H9 (cell line): ENCODE results near the gene IGSF11. TPM values are rescaled to one million over a fixed set of nuclear protein-coding genes. Genes with fewer than 3 reads are reported as not detected.

Experiments
- DNase-seq: peaks from one replicate; pipeline ENCODE4 v3.0.0-alpha.2; 2017
- H2AFZ ChIP-seq: one replicate; pipeline ENCODE4 v1.6.1; 2013; ENCODE audit warnings: mild to moderate bottlenecking, low read length, control low read depth, moderate library complexity
- H2AK5ac ChIP-seq: 2 replicates; pipeline ENCODE4 v1.6.1; 2013; ENCODE audit warnings: low read length, control low read depth, mixed read lengths; ENCODE audit not compliant: insufficient read length
- H2BK120ac ChIP-seq: one replicate; pipeline ENCODE4 v1.6.1; 2013; ENCODE audit warnings: low read depth, mild to moderate bottlenecking, low read length, control low read depth, inconsistent platforms; ENCODE audit not compliant: poor library complexity, severe bottlenecking
- H2BK12ac ChIP-seq: 2 replicates; pipeline ENCODE4 v1.6.1; 2013; ENCODE audit warnings: low read length, control low read depth, mixed read lengths, low read depth; ENCODE audit not compliant: insufficient read length
- H2BK15ac ChIP-seq: 2 replicates; pipeline ENCODE4 v1.6.1; 2013; ENCODE audit warnings: low read depth, low read length, control low read depth
- H2BK20ac ChIP-seq: one replicate; pipeline ENCODE4 v1.6.1; 2013; ENCODE audit warnings: low read depth, mild to moderate bottlenecking, low read length, control low read depth, inconsistent platforms; ENCODE audit not compliant: poor library complexity, severe bottlenecking
- H2BK5ac ChIP-seq: 2 replicates; pipeline ENCODE4 v1.6.1; 2013; ENCODE audit warnings: low read length, control low read depth, mixed read lengths; ENCODE audit not compliant: insufficient read length
- H3K14ac ChIP-seq: 2 replicates; pipeline ENCODE4 v1.6.1; 2013; ENCODE audit warnings: low read length, control low read depth; ENCODE audit not compliant: insufficient read depth
- H3K18ac ChIP-seq: 2 replicates; pipeline ENCODE4 v1.6.1; 2013; ENCODE audit warnings: low read depth, mild to moderate bottlenecking, mixed read lengths, low read length, control low read depth; ENCODE audit not compliant: insufficient read length
- H3K23ac ChIP-seq: 2 replicates; pipeline ENCODE4 v1.6.1; 2013; ENCODE audit warnings: low read length, control low read depth, mixed read lengths, low read depth; ENCODE audit not compliant: insufficient read length
- H3K23me2 ChIP-seq: 2 replicates; pipeline ENCODE4 v1.6.1; 2013; ENCODE audit warnings: low read depth, mild to moderate bottlenecking, mixed read lengths, low read length, control low read depth; ENCODE audit not compliant: insufficient read length, poor library complexity, severe bottlenecking
- H3K27ac ChIP-seq: 2 replicates; pipeline ENCODE4 v1.5.1; 2013; ENCODE audit warnings: low read length, control low read depth, mixed read lengths, low read depth; ENCODE audit not compliant: insufficient read length
- H3K27me3 ChIP-seq: 2 replicates; pipeline ENCODE4 v1.6.1; 2013; ENCODE audit warnings: low read length, control low read depth, inconsistent platforms; ENCODE audit not compliant: insufficient read depth
- H3K4ac ChIP-seq: 2 replicates; pipeline ENCODE4 v1.6.1; 2013; ENCODE audit warnings: low read depth, mild to moderate bottlenecking, control low read depth, inconsistent platforms, low read length, moderate library complexity
- H3K4me1 ChIP-seq: 2 replicates; pipeline ENCODE4 v1.6.1; 2013; ENCODE audit warnings: low read length, control low read depth, inconsistent platforms; ENCODE audit not compliant: insufficient read depth
- H3K4me2 ChIP-seq: 2 replicates; pipeline ENCODE4 v1.6.1; 2013; ENCODE audit warnings: low read length, control low read depth, mixed read lengths; ENCODE audit not compliant: insufficient read length, insufficient read depth
- H3K56ac ChIP-seq: 2 replicates; pipeline ENCODE4 v1.6.1; 2013; ENCODE audit warnings: low read depth, mild to moderate bottlenecking, mixed read lengths, low read length, control low read depth; ENCODE audit not compliant: insufficient read length
- H3K79me1 ChIP-seq: 2 replicates; pipeline ENCODE4 v1.6.1; 2013; ENCODE audit warnings: low read depth, mild to moderate bottlenecking, moderate library complexity, low read length, control low read depth, inconsistent platforms; ENCODE audit not compliant: insufficient read depth, poor library complexity, severe bottlenecking
- H3K79me2 ChIP-seq: 2 replicates; pipeline ENCODE4 v1.6.1; 2013; ENCODE audit warnings: low read length, control low read depth, inconsistent platforms; ENCODE audit not compliant: insufficient read depth
- H3K9ac ChIP-seq: 2 replicates; pipeline ENCODE4 v1.6.1; 2013; ENCODE audit warnings: low read length, control low read depth, mixed read lengths; ENCODE audit not compliant: insufficient read length; ENCODE audit errors: extremely low read depth
- H3K9me3 ChIP-seq: one replicate; pipeline ENCODE4 v1.6.1; 2013; ENCODE audit warnings: low read depth, low read length, inconsistent platforms; ENCODE audit not compliant: control insufficient read depth
- H3T11ph ChIP-seq: one replicate; pipeline ENCODE4 v1.6.1; 2013; ENCODE audit warnings: mild to moderate bottlenecking, low read length, control low read depth, inconsistent platforms
- H4K20me1 ChIP-seq: one replicate; pipeline ENCODE4 v1.6.1; 2013; ENCODE audit not compliant: control insufficient read depth, insufficient read length, insufficient read depth
- H4K5ac ChIP-seq: 2 replicates; pipeline ENCODE4 v1.6.1; 2013; ENCODE audit warnings: low read depth, mild to moderate bottlenecking, mixed read lengths, low read length, control low read depth; ENCODE audit not compliant: insufficient read length
- H4K8ac ChIP-seq: replicated peaks from 2 replicates; pipeline ENCODE4 v1.6.1; 2013; ENCODE audit warnings: low read length, control low read depth, mixed read lengths, low read depth; ENCODE audit not compliant: insufficient read length
- H4K91ac ChIP-seq: 2 replicates; pipeline ENCODE4 v1.6.1; 2013; ENCODE audit warnings: low read depth, mild to moderate bottlenecking, moderate library complexity, mixed read lengths, low read length, control low read depth; ENCODE audit not compliant: insufficient read length
- H3K27ac Mint-ChIP-seq, 3 experiments: 2 replicates in 2 of 3; 3 replicates in 1 of 3; pipeline ENCODE4 v1.8.0; 2020 to 2021; ENCODE audit warnings: mixed read lengths in 3 of 3, mild to moderate bottlenecking in 1 of 3, moderate library complexity in 1 of 3
- H3K27me3 Mint-ChIP-seq: 2 replicates; pipeline ENCODE4 v1.8.0; 2021; ENCODE audit warnings: low read depth, mild to moderate bottlenecking, moderate library complexity, mixed read lengths
- H3K36me3 Mint-ChIP-seq, 3 experiments: 2 replicates in 2 of 3; 3 replicates in 1 of 3; pipeline ENCODE4 v1.8.0; 2020 to 2021; ENCODE audit warnings: low read depth in 3 of 3, mixed read lengths in 3 of 3; ENCODE audit not compliant: insufficient read depth in 1 of 3
- H3K4me1 Mint-ChIP-seq, 2 experiments: 2 replicates each; pipeline ENCODE4 v1.8.0; 2020; ENCODE audit warnings: mixed read lengths in 2 of 2
- H3K4me3 Mint-ChIP-seq, 2 experiments: 2 replicates in 1 of 2; 3 replicates in 1 of 2; pipeline ENCODE4 v1.8.0; 2020 to 2021; ENCODE audit warnings: mild to moderate bottlenecking in 2 of 2, mixed read lengths in 2 of 2, moderate library complexity in 1 of 2
- H3K9me3 Mint-ChIP-seq, 2 experiments: 2 replicates in 1 of 2; 3 replicates in 1 of 2; pipeline ENCODE4 v1.8.0; 2020; ENCODE audit warnings: mild to moderate bottlenecking in 2 of 2, mixed read lengths in 2 of 2, moderate library complexity in 1 of 2
- WGBS: extraction: QIAGEN DNeasy Blood & Tissue Kit; methylation state at CpG from one replicate; pipeline ENCODE4 v1.1.7; 2013; ENCODE audit warnings: missing lambda C conversion rate, low lambda C conversion rate, mixed read lengths; ENCODE audit not compliant: insufficient read length; ENCODE audit errors: extremely low coverage; 5-methylcytosine and 5-hydroxymethylcytosine counted together
- total RNA-seq: library from RNA; stranded (reverse); gene quantifications from 2 replicates; pipeline ENCODE4 v1.2.1, GENCODE V29; 2021
- TF ChIP-seq, protein P1 (sequence below): fragments of 200-600 bp; sonication (generic); conservative IDR thresholded peaks from 3 replicates; pipeline ENCODE4 v1.8.0; 2021; ENCODE audit warnings: antibody characterized with exemption, mild to moderate bottlenecking

The IGSF11 gene
- total RNA-seq, 1 experiment from 2014 or later = 1.6 TPM

GRCh38 chr3:119063471-119063870 lies 28.8 kb upstream of the IGSF11 start:
- TF ChIP-seq, protein P1, sequence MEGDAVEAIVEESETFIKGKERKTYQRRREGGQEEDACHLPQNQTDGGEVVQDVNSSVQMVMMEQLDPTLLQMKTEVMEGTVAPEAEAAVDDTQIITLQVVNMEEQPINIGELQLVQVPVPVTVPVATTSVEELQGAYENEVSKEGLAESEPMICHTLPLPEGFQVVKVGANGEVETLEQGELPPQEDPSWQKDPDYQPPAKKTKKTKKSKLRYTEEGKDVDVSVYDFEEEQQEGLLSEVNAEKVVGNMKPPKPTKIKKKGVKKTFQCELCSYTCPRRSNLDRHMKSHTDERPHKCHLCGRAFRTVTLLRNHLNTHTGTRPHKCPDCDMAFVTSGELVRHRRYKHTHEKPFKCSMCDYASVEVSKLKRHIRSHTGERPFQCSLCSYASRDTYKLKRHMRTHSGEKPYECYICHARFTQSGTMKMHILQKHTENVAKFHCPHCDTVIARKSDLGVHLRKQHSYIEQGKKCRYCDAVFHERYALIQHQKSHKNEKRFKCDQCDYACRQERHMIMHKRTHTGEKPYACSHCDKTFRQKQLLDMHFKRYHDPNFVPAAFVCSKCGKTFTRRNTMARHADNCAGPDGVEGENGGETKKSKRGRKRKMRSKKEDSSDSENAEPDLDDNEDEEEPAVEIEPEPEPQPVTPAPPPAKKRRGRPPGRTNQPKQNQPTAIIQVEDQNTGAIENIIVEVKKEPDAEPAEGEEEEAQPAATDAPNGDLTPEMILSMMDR = no peak
- no CpG with 5 or more reads among the region's 1 CpG for WGBS
- H2AK5ac ChIP-seq = no peak overlapping the region
- no peak overlapping the region for H2BK12ac ChIP-seq
- H3K18ac ChIP-seq = no peak overlapping the region
- no peaks in the 10 kb centered on the region for H3K23me2 ChIP-seq
- H2BK120ac ChIP-seq = no peak overlapping the region
- no peak overlapping the region for H3K56ac ChIP-seq
- no peak overlapping the region for H2BK15ac ChIP-seq
- H3T11ph ChIP-seq = no peak overlapping the region
- no peaks in the 10 kb centered on the region for H4K20me1 ChIP-seq
- no peak overlapping the region for H4K8ac ChIP-seq
- H3K27me3 ChIP-seq = no peaks in the 10 kb centered on the region
- no peak overlapping the region for H2AFZ ChIP-seq
- no peak overlapping the region for H3K4me3 Mint-ChIP-seq
- H3K36me3 Mint-ChIP-seq = no peaks in the 10 kb centered on the region
- H4K5ac ChIP-seq = no peak overlapping the region
- H3K4me1 ChIP-seq = no peaks in the 10 kb centered on the region
- no peaks in the 10 kb centered on the region for H3K9me3 ChIP-seq
- no peak overlapping the region for H2BK5ac ChIP-seq
- no peak overlapping the region for H3K27ac ChIP-seq
- no peak overlapping the region for H3K9ac ChIP-seq
- H3K9me3 Mint-ChIP-seq = no peaks in the 10 kb centered on the region
- no peak overlapping the region for H4K91ac ChIP-seq
- no peak for DNase-seq
- H3K4me2 ChIP-seq = no peak overlapping the region
- no peaks in the 10 kb centered on the region for H3K79me2 ChIP-seq
- H3K14ac ChIP-seq = no peak overlapping the region
- H3K79me1 ChIP-seq = no peaks in the 10 kb centered on the region
- H3K27ac Mint-ChIP-seq = no peak overlapping the region
- H3K4ac ChIP-seq = no peak overlapping the region
- H3K27me3 Mint-ChIP-seq = peaks cover 2% of the 10 kb centered on the region
- H3K23ac ChIP-seq = no peak overlapping the region
- H2BK20ac ChIP-seq = no peak overlapping the region
- H3K4me1 Mint-ChIP-seq = no peaks in the 10 kb centered on the region
